GM19455 (cell line): ENCODE results near the gene LZTS2.

ENCODE experiments used
- ATAC-seq: cut with Tn5 transposase; IDR thresholded peaks from one replicate; pipeline ENCODE4 v1.9.1; 2021; ENCODE audit not compliant: unreplicated experiment

LZTS2 gene

GRCh38 chr10:101047961-101048892 lies 48.6 kb downstream of the LZTS2 start:
- ATAC-seq: no peak

- peak; percentile 71 for ATAC-seq
Observed at GRCh38 chr10:101050208-101051069, 50.8 kb downstream of the LZTS2 start.

- no peak for ATAC-seq
Observed at GRCh38 chr10:101052285-101052684, 52.7 kb downstream of the LZTS2 start.

GRCh38 chr10:101053516-101053915 lies 53.9 kb downstream of the LZTS2 start:
- ATAC-seq: no peak

GRCh38 chr10:101054351-101054750 lies 54.7 kb downstream of the LZTS2 start:
- no peak for ATAC-seq

GRCh38 chr10:101054876-101055275 lies 55.3 kb downstream of the LZTS2 start:
- ATAC-seq: no peak

GRCh38 chr10:101055411-101055810 lies 55.8 kb downstream of the LZTS2 start:
- no peak for ATAC-seq

GRCh38 chr10:101056365-101057151 lies 57.0 kb downstream of the LZTS2 start:
- no peak for ATAC-seq
